ENCODE data around the gene FICD. TPM values are rescaled to one million over a fixed set of nuclear protein-coding genes. Genes with fewer than 3 reads are reported as not detected.

Gene FICD
- total RNA-seq, 6 donors from 2014 or later: 6.5 to 15.3 (median 12.2) TPM

DNA sequence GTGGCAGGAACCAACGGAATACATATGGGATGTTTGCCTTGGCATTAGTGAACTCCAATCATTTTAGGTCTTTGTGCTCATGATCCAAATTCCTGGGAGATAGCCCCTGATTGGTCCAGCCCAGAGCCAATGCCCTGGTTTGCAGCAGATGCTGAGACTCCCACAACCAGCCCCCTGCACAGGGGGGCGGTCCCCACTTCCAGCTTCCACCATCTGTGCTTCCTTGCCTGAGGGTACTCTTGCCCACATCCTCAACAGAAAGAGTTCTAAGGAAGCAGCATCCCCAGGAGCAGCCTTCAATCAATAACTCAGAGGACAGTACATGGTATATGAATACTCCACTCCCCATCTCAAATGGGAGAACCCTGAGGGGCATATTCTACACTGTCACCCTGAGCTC, 39.7 kb upstream of the FICD start:
- WGBS, 2 donors: 68 to 82% methylated on average over 2 of the region's 2 CpGs
- H3K27me3 ChIP-seq: no peaks in the 10 kb centered on the region
- H3K27ac ChIP-seq: no peak overlapping the region
- no peaks in the 10 kb centered on the region for H3K4me1 ChIP-seq
- DNase-seq: no peak
- no peak overlapping the region for H3K4me3 ChIP-seq
- TF ChIP-seq POLR2A (IDR thresholded peaks at IDR 0.05) (no peak), POLR2AphosphoS5 (IDR thresholded peaks at IDR 0.05) (no peak)
- TF ChIP-seq, protein P1, sequence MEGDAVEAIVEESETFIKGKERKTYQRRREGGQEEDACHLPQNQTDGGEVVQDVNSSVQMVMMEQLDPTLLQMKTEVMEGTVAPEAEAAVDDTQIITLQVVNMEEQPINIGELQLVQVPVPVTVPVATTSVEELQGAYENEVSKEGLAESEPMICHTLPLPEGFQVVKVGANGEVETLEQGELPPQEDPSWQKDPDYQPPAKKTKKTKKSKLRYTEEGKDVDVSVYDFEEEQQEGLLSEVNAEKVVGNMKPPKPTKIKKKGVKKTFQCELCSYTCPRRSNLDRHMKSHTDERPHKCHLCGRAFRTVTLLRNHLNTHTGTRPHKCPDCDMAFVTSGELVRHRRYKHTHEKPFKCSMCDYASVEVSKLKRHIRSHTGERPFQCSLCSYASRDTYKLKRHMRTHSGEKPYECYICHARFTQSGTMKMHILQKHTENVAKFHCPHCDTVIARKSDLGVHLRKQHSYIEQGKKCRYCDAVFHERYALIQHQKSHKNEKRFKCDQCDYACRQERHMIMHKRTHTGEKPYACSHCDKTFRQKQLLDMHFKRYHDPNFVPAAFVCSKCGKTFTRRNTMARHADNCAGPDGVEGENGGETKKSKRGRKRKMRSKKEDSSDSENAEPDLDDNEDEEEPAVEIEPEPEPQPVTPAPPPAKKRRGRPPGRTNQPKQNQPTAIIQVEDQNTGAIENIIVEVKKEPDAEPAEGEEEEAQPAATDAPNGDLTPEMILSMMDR (IDR thresholded peaks at IDR 0.05): no peak
- no peaks in the 10 kb centered on the region for H3K36me3 ChIP-seq
- no peaks in the 10 kb centered on the region for H3K9me3 ChIP-seq
- no peak for ATAC-seq (ENCODE audit: low FRiP score in 2 of 2)

DNA sequence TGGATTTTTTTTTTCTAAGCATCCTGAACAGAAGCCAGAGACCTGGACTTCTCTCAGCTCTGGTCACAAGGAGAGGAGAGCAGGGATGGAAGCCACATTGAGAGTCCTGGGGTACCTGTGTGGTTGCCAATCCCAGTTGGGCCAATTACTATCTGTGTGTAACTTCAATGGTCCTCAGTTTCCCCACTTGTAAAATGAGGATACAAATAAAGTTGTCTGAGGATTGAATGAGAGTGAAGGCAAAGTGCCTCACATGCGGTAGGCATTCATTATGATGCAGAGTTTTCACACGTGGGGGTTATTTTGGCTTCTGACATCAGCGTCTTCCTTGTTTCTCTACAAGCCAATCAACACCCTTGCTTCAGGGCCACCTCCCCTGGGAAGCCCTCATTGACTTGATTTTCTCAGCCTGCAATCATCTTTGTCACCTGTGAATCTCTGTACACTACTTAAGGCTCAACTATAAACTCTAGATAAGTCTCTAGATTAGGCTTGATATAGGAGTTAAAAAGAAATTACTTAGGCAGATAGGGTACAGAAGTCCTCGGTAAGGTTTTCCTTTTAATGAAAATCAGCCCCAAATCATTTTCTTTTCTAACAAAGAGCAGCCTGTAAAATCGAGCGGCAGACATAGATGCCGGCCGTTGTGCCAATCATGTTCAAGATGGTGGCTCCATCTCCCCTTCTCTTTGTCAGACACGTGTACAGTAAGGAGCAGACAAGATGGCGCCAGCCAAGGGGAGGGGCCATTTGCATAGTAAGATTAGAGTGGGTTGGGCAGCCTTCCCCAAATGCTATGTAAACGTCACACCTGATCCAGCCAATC, 37.8 kb upstream of the FICD start:
- 78 to 84% methylated on average over 11 of the region's 11 CpGs for WGBS, 2 donors
- Histone ChIP-seq H3K4me3 (no peak overlapping the region), H3K4me1 (no peaks in the 10 kb centered on the region), H3K9me3 (no peaks in the 10 kb centered on the region), H3K36me3 (no peaks in the 10 kb centered on the region), H3K27me3 (no peaks in the 10 kb centered on the region), H3K27ac (no peak overlapping the region)
- TF ChIP-seq POLR2AphosphoS5 (IDR thresholded peaks at IDR 0.05): no peak
- TF ChIP-seq, protein P1 (IDR thresholded peaks at IDR 0.05): no peak
- TF ChIP-seq POLR2A (IDR thresholded peaks at IDR 0.05): no peak
- TF ChIP-seq EP300 (IDR thresholded peaks at IDR 0.05): no peak
- DNase-seq: no peak
- no peak for ATAC-seq (ENCODE audit: low FRiP score in 2 of 2)

DNA sequence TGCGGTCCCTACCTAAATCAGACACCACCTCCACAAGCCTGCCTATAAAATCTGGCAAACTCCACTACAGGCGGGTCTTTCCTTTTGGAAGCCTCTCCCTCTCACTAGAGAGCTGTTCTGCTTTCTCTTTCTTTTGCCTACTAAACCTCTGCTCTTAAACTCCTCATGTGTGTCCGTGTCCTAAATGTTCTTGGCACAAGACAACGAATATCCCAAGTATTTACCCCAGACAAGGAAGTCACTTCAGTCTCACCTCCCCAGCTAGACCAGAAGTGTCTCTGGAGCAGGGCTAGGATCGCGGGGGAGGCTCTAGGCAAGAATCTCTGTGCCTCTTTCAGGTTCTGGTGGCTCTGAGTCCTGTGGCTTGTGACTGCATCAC, 37.2 kb upstream of the FICD start:
- H3K4me3 ChIP-seq: no peak overlapping the region
- no peak for DNase-seq
- H3K4me1 ChIP-seq: no peaks in the 10 kb centered on the region
- no peak for TF ChIP-seq EP300 (IDR thresholded peaks at IDR 0.05)
- no peaks in the 10 kb centered on the region for H3K9me3 ChIP-seq
- no peak for ATAC-seq (ENCODE audit: low FRiP score in 2 of 2)
- no peaks in the 10 kb centered on the region for H3K36me3 ChIP-seq
- H3K27me3 ChIP-seq: no peaks in the 10 kb centered on the region
- 73 to 76% methylated on average over 6 of the region's 6 CpGs for WGBS, 2 donors
- no peak overlapping the region for H3K27ac ChIP-seq

DNA sequence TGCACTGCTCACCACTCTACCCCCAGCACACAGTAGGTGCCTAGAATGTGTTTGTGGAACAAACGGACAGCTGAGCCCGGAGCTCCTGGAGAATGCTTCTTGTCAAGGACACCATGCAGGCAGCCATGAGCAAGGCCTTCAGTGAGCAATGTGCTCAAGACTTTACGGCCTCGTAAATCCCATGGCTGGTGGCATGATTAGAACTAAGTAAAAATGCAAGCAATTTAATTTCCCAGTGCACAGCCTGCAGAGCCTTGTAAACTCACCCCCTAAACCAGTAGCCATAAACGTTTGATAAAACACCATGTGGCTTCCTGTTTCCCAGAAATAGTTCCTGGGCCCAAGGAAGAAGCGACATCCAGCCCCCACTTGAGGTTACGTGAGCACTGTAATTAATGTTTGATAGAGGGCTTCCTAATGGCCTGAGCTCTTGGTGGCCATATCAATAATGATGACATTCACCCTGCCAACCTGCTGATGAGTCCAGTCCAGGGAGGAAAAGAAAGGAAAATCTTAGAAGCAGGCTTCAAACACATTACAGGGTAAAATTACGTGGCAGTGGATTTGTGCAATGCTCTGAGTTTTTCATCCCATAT, 36.4 kb upstream of the FICD start:
- Histone ChIP-seq H3K27me3 (no peaks in the 10 kb centered on the region), H3K36me3 (no peaks in the 10 kb centered on the region), H3K27ac (no peak overlapping the region), H3K9me3 (no peaks in the 10 kb centered on the region), H3K4me1 (no peaks in the 10 kb centered on the region), H3K4me3 (no peak overlapping the region)
- ATAC-seq (ENCODE audit: low FRiP score in 2 of 2) (no peak), DNase-seq (no peak)
- TF ChIP-seq POLR2A (IDR thresholded peaks at IDR 0.05) (no peak), EP300 (IDR thresholded peaks at IDR 0.05) (no peak), POLR2AphosphoS5 (IDR thresholded peaks at IDR 0.05) (no peak)
- TF ChIP-seq, protein P1 (IDR thresholded peaks at IDR 0.05): no peak
- WGBS, 2 donors: 77 to 85% methylated on average over 7 to 8 of the region's 8 CpGs

DNA sequence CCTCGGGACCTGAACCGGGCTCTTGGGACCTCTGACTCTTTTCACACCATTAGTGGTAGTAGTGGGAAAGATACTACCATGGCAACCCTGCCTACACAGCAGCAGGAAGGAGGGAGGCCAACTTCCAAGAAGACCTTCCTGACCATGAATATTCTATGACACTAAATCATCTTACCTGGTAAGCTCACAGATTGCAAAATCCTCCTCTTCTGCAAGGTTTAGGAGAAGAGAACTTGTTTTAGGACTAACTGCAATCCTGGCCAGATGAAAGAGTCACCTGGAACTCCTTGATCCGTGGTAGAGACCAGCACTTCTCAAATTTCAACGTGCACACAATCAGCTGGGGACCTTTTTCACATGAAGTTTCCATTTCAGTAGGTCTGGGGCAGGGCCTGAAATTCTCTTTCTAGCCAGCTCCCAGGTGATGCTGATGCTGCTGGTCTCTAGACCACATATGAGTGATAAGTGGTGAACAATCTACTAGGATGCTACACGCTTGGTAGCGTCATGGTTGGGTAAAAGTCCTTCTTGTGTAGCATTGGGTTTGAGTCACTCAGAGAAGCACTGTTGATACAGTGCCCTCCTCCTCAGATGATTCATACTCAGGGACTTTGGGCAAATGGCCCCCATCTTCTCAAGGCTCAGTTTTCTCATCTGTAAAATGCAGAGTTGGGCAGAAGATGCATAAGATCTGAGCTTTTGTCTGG, 35.6 kb upstream of the FICD start:
- WGBS, 2 donors: 68 to 72% methylated on average over 6 of the region's 6 CpGs
- Histone ChIP-seq H3K9me3 (no peaks in the 10 kb centered on the region), H3K27ac (no peak overlapping the region), H3K4me1 (no peaks in the 10 kb centered on the region), H3K36me3 (no peaks in the 10 kb centered on the region), H3K4me3 (no peak overlapping the region), H3K27me3 (no peaks in the 10 kb centered on the region)
- DNase-seq: no peak
- no peak for TF ChIP-seq POLR2AphosphoS5 (IDR thresholded peaks at IDR 0.05)
- TF ChIP-seq, protein P1 (IDR thresholded peaks at IDR 0.05): no peak
- TF ChIP-seq EP300 (IDR thresholded peaks at IDR 0.05): no peak
- TF ChIP-seq POLR2A (IDR thresholded peaks at IDR 0.05): no peak
- no peak for ATAC-seq (ENCODE audit: low FRiP score in 2 of 2)

Measured in upper lobe of left lung (tissue), 6 donors.